HL-60 (cell line): Measurements from ENCODE around the gene CHN1.

ENCODE experiments used
- DNase-seq, 2 experiments: peaks; one replicate each; pipeline ENCODE4 v3.0.0-alpha.2; 2010 to 2020; ENCODE audit warnings: low read depth in 1 of 2, low spot score in 1 of 2
- H3K27ac ChIP-seq: fragments of 250-450 bp; sonication (Bioruptor Pico); replicated peaks from 2 replicates; pipeline ENCODE4 v1.5.1; 2020; ENCODE audit warnings: mild to moderate bottlenecking, moderate library complexity
- H3K27me3 ChIP-seq: fragments of 250-450 bp; sonication (Bioruptor Pico); 2 replicates; pipeline ENCODE4 v1.5.1; 2021; ENCODE audit warnings: mild to moderate bottlenecking, moderate library complexity; ENCODE audit not compliant: insufficient read depth, poor library complexity, severe bottlenecking
- H3K4me3 ChIP-seq: replicated peaks from 2 replicates; pipeline ENCODE4 v1.5.1; 2011; ENCODE audit warnings: mild to moderate bottlenecking, control low read depth, low read length; ENCODE audit not compliant: insufficient read depth
- GABPA ChIP-seq: IDR thresholded peaks from 2 replicates; pipeline ENCODE4 v1.6.1; 2012; ENCODE audit warnings: low read depth
- POLR2AphosphoS5 ChIP-seq: IDR thresholded peaks from 2 replicates; pipeline ENCODE4 v1.6.1; 2012; ENCODE audit warnings: low read depth
- SPI1 ChIP-seq: IDR thresholded peaks from 2 replicates; pipeline ENCODE4 v1.6.1; 2012; ENCODE audit warnings: low read depth, mild to moderate bottlenecking, borderline replicate concordance
- TF ChIP-seq, protein P1 (sequence below): IDR thresholded peaks from one replicate; pipeline ENCODE4 v1.5.1; 2011; ENCODE audit warnings: low read length, control low read depth, inconsistent platforms; ENCODE audit not compliant: insufficient read depth
- TF ChIP-seq, protein P2 (sequence below): IDR thresholded peaks from 2 replicates; pipeline ENCODE4 v1.6.1; 2012; ENCODE audit warnings: low read depth; ENCODE audit not compliant: insufficient replicate concordance

Gene CHN1

DNA sequence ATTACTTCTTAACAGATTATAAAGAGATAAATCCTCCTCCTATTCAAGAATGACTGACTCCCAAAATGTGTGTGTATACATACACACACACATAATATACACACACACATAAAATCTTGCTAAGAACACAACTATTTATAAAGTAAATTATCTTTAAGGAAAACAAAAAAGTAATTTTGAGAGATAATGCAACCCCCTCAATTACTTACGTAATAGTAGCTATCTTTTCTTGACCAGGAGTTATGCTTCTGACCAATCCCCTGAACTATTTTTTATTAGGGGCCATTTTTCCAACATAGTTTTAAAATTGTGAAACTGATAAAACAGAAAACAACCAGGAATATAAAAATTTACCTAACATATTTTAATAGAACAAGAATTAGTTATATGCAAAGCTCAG is 127.9 kb downstream of the CHN1 start:
- Histone ChIP-seq H3K27me3 (peaks cover 2% of the 10 kb centered on the region), H3K4me3 (no peak overlapping the region), H3K27ac (no peak overlapping the region)
- no peak for DNase-seq
- TF ChIP-seq SPI1 (no peak), GABPA (no peak), POLR2AphosphoS5 (no peak)
- TF ChIP-seq, protein P1, sequence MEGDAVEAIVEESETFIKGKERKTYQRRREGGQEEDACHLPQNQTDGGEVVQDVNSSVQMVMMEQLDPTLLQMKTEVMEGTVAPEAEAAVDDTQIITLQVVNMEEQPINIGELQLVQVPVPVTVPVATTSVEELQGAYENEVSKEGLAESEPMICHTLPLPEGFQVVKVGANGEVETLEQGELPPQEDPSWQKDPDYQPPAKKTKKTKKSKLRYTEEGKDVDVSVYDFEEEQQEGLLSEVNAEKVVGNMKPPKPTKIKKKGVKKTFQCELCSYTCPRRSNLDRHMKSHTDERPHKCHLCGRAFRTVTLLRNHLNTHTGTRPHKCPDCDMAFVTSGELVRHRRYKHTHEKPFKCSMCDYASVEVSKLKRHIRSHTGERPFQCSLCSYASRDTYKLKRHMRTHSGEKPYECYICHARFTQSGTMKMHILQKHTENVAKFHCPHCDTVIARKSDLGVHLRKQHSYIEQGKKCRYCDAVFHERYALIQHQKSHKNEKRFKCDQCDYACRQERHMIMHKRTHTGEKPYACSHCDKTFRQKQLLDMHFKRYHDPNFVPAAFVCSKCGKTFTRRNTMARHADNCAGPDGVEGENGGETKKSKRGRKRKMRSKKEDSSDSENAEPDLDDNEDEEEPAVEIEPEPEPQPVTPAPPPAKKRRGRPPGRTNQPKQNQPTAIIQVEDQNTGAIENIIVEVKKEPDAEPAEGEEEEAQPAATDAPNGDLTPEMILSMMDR = no peak
- TF ChIP-seq, protein P2, sequence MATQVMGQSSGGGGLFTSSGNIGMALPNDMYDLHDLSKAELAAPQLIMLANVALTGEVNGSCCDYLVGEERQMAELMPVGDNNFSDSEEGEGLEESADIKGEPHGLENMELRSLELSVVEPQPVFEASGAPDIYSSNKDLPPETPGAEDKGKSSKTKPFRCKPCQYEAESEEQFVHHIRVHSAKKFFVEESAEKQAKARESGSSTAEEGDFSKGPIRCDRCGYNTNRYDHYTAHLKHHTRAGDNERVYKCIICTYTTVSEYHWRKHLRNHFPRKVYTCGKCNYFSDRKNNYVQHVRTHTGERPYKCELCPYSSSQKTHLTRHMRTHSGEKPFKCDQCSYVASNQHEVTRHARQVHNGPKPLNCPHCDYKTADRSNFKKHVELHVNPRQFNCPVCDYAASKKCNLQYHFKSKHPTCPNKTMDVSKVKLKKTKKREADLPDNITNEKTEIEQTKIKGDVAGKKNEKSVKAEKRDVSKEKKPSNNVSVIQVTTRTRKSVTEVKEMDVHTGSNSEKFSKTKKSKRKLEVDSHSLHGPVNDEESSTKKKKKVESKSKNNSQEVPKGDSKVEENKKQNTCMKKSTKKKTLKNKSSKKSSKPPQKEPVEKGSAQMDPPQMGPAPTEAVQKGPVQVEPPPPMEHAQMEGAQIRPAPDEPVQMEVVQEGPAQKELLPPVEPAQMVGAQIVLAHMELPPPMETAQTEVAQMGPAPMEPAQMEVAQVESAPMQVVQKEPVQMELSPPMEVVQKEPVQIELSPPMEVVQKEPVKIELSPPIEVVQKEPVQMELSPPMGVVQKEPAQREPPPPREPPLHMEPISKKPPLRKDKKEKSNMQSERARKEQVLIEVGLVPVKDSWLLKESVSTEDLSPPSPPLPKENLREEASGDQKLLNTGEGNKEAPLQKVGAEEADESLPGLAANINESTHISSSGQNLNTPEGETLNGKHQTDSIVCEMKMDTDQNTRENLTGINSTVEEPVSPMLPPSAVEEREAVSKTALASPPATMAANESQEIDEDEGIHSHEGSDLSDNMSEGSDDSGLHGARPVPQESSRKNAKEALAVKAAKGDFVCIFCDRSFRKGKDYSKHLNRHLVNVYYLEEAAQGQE = no peak

DNA sequence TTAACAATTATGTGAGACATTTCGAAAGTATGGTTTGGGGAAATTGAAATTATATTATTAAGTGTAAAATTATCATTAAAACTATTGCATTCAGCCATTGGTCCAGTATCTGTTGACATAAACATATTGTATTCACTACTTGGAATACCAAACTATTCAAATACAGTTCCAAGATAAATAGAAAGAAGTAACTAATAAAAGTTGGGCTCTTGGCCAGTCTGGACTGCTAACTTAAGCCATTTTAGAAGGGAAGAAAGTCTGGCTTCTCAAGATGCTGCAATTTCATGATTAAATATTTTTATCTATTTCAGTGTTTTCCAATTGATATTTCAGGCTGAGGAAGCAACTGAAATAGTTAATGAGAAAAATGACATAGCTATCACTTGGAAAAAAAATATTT is 131.1 kb downstream of the CHN1 start:
- H3K27me3 ChIP-seq = peaks cover 2% of the 10 kb centered on the region
- no peak for DNase-seq
- H3K4me3 ChIP-seq = no peak overlapping the region
- no peak overlapping the region for H3K27ac ChIP-seq
- TF ChIP-seq GABPA = no peak
- TF ChIP-seq SPI1 = no peak
- no peak for TF ChIP-seq POLR2AphosphoS5
- TF ChIP-seq, protein P2 = no peak
- TF ChIP-seq, protein P1 = no peak

DNA sequence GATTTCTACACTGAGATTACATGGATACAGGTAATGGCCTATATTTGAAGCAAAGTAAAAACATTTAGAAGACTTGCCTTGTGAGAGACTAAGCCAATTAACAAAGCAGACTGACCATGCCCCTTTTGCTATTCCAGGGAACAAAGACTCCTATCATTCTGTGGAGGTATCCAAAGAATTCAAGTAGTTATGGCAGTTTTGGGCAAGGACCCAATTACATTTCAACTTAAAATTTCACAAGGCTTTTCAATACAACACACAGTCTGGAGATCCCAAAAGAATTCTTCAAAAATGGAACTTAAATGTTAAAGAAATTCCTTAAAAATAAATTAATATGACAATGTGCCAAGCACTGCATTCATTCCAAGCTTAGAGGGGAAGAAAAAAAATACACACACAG is 131.7 kb downstream of the CHN1 start:
- DNase-seq = no peak
- Histone ChIP-seq H3K27me3 (peaks cover 2% of the 10 kb centered on the region), H3K27ac (no peak overlapping the region), H3K4me3 (no peak overlapping the region)
- TF ChIP-seq, protein P2 = no peak
- TF ChIP-seq SPI1 (no peak), GABPA (no peak), POLR2AphosphoS5 (no peak)
- TF ChIP-seq, protein P1 = no peak
